ENCODE data around the gene DNAH11.
"Not testable (repeated sequence)": the region's sequence is repeated elsewhere in the genome, so short reads cannot be mapped to it uniquely, and the experiment has no call there.

DNAH11 gene

DNA sequence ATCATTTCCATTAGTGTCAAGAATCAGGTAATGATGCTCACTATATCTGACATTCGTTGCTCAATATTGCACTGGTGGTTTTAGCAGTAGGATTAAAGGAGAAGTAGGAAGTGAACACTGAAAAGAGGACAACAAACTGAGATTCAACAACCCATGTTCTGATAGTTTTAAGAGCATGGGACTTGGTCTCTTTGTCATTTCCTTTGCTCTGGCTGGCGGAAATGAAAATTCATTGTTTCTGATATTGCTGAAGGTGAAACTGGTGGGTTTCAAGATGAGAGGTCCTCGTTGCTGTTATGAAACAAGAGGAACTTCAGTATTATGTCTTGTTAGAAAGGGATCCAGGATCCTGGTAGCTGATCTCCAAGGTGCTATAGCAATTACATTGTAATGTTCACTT, 129.0 kb downstream of the DNAH11 start:
- no peak overlapping the region for H3K4me2 ChIP-seq (ENCODE audit: low read length)
- H3K27me3 ChIP-seq (ENCODE audit: control insufficient read depth, insufficient read depth, low read length) = no peaks in the 10 kb centered on the region
- H3K4me3 ChIP-seq (ENCODE audit: low read length) = no peak overlapping the region
- H3K9me3 ChIP-seq (replicated peaks; ENCODE audit: low read length) = no peaks in the 10 kb centered on the region
- H3K9ac ChIP-seq (ENCODE audit: low read depth, low read length) = no peak overlapping the region
- H3K36me3 ChIP-seq (ENCODE audit: insufficient read depth, low read length) = no peaks in the 10 kb centered on the region
- H3K4me1 ChIP-seq (ENCODE audit: control insufficient read depth, insufficient read depth, low read length) = no peaks in the 10 kb centered on the region

DNA sequence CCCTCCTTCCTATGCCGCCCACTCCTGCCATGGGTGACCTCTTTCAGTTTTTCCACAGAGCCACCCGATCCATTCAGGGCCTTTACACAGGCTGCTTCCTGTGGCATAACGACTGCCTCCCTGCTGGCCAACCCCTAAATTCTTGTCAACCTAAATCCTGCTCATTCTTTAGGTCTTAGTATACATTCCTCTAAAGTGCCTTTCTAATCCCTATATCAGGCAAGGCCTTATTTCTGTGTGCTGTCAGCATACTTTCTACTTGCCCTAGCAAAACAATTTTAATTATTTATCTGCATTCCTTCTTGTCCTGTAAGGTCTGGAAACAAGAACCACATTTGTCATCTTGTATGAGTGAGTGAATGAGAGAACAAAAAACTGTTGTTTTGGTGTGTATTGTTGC, 132.4 kb downstream of the DNAH11 start:
- H3K9me3 ChIP-seq (replicated peaks; ENCODE audit: low read length) = no peaks in the 10 kb centered on the region
- H3K36me3 ChIP-seq (ENCODE audit: insufficient read depth, low read length) = no peaks in the 10 kb centered on the region
- H3K4me1 ChIP-seq (ENCODE audit: control insufficient read depth, insufficient read depth, low read length) = no peaks in the 10 kb centered on the region
- H3K4me2 ChIP-seq (ENCODE audit: low read length) = no peak overlapping the region
- H3K4me3 ChIP-seq (ENCODE audit: low read length) = no peak overlapping the region
- H3K9ac ChIP-seq (ENCODE audit: low read depth, low read length) = no peak overlapping the region
- H3K27me3 ChIP-seq (ENCODE audit: control insufficient read depth, insufficient read depth, low read length) = no peaks in the 10 kb centered on the region

DNA sequence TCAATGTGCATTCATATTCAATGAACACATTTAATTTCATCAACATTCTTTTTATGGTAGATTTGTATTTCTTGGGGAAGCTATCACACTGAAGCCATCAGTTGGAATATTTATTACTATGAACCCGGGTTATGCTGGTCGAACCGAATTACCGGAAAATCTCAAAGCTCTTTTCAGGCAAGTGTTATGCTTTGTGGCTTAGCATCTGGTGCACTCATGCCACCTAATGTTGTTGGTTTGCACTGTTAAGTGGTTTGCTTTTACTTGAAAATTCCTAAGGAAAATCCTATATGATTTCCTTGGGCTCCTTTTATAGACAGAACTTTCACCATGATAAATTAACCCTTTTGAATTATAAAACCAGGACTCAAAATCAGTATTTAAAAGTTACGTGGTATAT, 147.9 kb downstream of the DNAH11 start:
- Histone ChIP-seq H3K9ac (ENCODE audit: low read depth, low read length) (no peak overlapping the region), H3K27me3 (ENCODE audit: control insufficient read depth, insufficient read depth, low read length) (no peaks in the 10 kb centered on the region), H3K4me2 (ENCODE audit: low read length) (no peak overlapping the region), H3K4me1 (ENCODE audit: control insufficient read depth, insufficient read depth, low read length) (no peaks in the 10 kb centered on the region), H3K9me3 (replicated peaks; ENCODE audit: low read length) (no peaks in the 10 kb centered on the region), H3K36me3 (ENCODE audit: insufficient read depth, low read length) (no peaks in the 10 kb centered on the region), H3K4me3 (ENCODE audit: low read length) (no peak overlapping the region)

DNA sequence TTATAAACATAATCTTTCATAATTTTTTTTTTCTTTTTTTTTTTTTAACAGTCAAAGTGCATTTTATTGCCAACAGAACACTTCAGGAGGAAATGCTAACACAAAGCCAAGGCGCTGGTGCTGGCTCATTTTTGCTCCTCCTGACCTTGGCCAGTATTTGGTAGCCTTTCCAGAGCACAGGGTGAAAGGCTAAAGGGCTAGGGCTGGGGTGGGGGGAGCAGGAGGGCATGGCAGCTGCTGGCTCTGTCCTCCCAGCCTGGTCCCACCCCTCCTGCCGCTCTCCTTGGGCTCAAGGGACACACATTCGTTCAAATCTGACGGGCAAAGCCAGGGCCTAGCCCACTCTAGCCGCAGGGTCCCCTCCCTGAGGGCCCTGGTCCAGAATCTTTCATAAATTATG, 148.3 kb downstream of the DNAH11 start:
- not testable (repeated sequence) for H3K4me1 ChIP-seq (ENCODE audit: control insufficient read depth, insufficient read depth, low read length); H3K27me3 ChIP-seq (ENCODE audit: control insufficient read depth, insufficient read depth, low read length); H3K4me2 ChIP-seq (ENCODE audit: low read length); H3K36me3 ChIP-seq (ENCODE audit: insufficient read depth, low read length); H3K4me3 ChIP-seq (ENCODE audit: low read length); H3K9ac ChIP-seq (ENCODE audit: low read depth, low read length); H3K9me3 ChIP-seq (replicated peaks; ENCODE audit: low read length)

DNA sequence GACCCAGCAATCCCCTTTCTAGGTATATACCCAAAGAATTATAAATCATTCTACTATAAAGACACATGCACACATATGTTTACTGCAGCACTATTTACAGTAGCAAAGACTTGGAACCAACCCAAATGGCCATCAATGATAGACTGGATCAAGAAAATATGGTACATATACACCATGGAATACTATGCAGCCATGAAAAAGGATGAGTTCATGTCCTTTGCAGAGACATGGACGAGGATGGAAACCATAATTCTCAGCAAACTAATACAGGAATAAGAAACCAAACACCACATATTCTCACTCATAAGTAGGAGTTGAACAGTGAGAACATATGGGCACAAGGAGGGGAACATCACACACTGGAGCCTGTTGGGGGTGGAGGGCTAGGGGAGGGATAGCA, 157.7 kb downstream of the DNAH11 start:
- not testable (repeated sequence) for H3K4me3 ChIP-seq (ENCODE audit: low read length); H3K9me3 ChIP-seq (replicated peaks; ENCODE audit: low read length); H3K36me3 ChIP-seq (ENCODE audit: insufficient read depth, low read length); H3K9ac ChIP-seq (ENCODE audit: low read depth, low read length); H3K4me2 ChIP-seq (ENCODE audit: low read length); H3K4me1 ChIP-seq (ENCODE audit: control insufficient read depth, insufficient read depth, low read length); H3K27me3 ChIP-seq (ENCODE audit: control insufficient read depth, insufficient read depth, low read length)

- Histone ChIP-seq H3K4me2 (ENCODE audit: low read length) (no peak overlapping the region), H3K9ac (ENCODE audit: low read depth, low read length) (no peak overlapping the region), H3K27me3 (ENCODE audit: control insufficient read depth, insufficient read depth, low read length) (no peaks in the 10 kb centered on the region), H3K36me3 (ENCODE audit: insufficient read depth, low read length) (no peaks in the 10 kb centered on the region), H3K4me1 (ENCODE audit: control insufficient read depth, insufficient read depth, low read length) (no peaks in the 10 kb centered on the region), H3K9me3 (replicated peaks; ENCODE audit: low read length) (no peaks in the 10 kb centered on the region), H3K4me3 (ENCODE audit: low read length) (no peak overlapping the region)
These were observed 159.5 kb downstream of the DNAH11 start for GRCh38 chr7:21702303-21702702.

DNA sequence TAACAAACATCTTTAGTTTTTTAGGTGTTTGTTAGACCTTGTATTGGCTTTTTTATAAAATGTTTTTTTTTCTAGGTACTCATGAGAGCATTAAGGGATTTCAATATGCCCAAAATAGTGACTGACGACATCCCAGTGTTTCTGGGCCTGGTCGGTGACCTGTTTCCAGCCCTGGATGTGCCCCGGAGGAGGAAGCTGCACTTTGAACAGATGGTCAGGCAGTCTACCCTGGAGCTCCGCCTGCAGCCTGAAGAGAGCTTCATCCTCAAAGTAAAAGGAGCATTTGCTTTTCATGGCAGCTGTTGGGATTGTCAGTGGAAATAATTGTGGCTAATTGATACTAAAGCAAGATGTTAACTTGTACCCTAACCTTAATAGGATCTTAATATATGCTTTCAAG, 161.5 kb downstream of the DNAH11 start:
- Histone ChIP-seq H3K4me2 (ENCODE audit: low read length) (no peak overlapping the region), H3K9me3 (replicated peaks; ENCODE audit: low read length) (no peaks in the 10 kb centered on the region), H3K4me3 (ENCODE audit: low read length) (no peak overlapping the region), H3K4me1 (ENCODE audit: control insufficient read depth, insufficient read depth, low read length) (no peaks in the 10 kb centered on the region), H3K36me3 (ENCODE audit: insufficient read depth, low read length) (no peaks in the 10 kb centered on the region), H3K9ac (ENCODE audit: low read depth, low read length) (no peak overlapping the region), H3K27me3 (ENCODE audit: control insufficient read depth, insufficient read depth, low read length) (no peaks in the 10 kb centered on the region)

- Histone ChIP-seq H3K27me3 (ENCODE audit: control insufficient read depth, insufficient read depth, low read length) (no peaks in the 10 kb centered on the region), H3K9me3 (replicated peaks; ENCODE audit: low read length) (no peaks in the 10 kb centered on the region), H3K4me2 (ENCODE audit: low read length) (no peak overlapping the region), H3K4me1 (ENCODE audit: control insufficient read depth, insufficient read depth, low read length) (no peaks in the 10 kb centered on the region), H3K9ac (ENCODE audit: low read depth, low read length) (no peak overlapping the region), H3K4me3 (ENCODE audit: low read length) (no peak overlapping the region), H3K36me3 (ENCODE audit: insufficient read depth, low read length) (no peaks in the 10 kb centered on the region)
These were observed 163.3 kb downstream of the DNAH11 start for GRCh38 chr7:21706131-21706530.

GRCh38 chr7:21707566-21707965, 164.7 kb downstream of the DNAH11 start:
- Histone ChIP-seq H3K9ac (ENCODE audit: low read depth, low read length) (no peak overlapping the region), H3K4me3 (ENCODE audit: low read length) (no peak overlapping the region), H3K36me3 (ENCODE audit: insufficient read depth, low read length) (no peaks in the 10 kb centered on the region), H3K4me2 (ENCODE audit: low read length) (no peak overlapping the region), H3K9me3 (replicated peaks; ENCODE audit: low read length) (no peaks in the 10 kb centered on the region), H3K4me1 (ENCODE audit: control insufficient read depth, insufficient read depth, low read length) (no peaks in the 10 kb centered on the region), H3K27me3 (ENCODE audit: control insufficient read depth, insufficient read depth, low read length) (no peaks in the 10 kb centered on the region)

- Histone ChIP-seq H3K4me2 (ENCODE audit: low read length) (no peak overlapping the region), H3K27me3 (ENCODE audit: control insufficient read depth, insufficient read depth, low read length) (no peaks in the 10 kb centered on the region), H3K4me1 (ENCODE audit: control insufficient read depth, insufficient read depth, low read length) (no peaks in the 10 kb centered on the region), H3K36me3 (ENCODE audit: insufficient read depth, low read length) (no peaks in the 10 kb centered on the region), H3K9me3 (replicated peaks; ENCODE audit: low read length) (no peaks in the 10 kb centered on the region), H3K9ac (ENCODE audit: low read depth, low read length) (no peak overlapping the region), H3K4me3 (ENCODE audit: low read length) (no peak overlapping the region)
These were observed 165.3 kb downstream of the DNAH11 start for GRCh38 chr7:21708096-21708495.

GRCh38 chr7:21717323-21717722, 174.5 kb downstream of the DNAH11 start:
- Histone ChIP-seq H3K4me2 (ENCODE audit: low read length) (no peak overlapping the region), H3K9me3 (replicated peaks; ENCODE audit: low read length) (no peaks in the 10 kb centered on the region), H3K36me3 (ENCODE audit: insufficient read depth, low read length) (no peaks in the 10 kb centered on the region), H3K4me1 (ENCODE audit: control insufficient read depth, insufficient read depth, low read length) (no peaks in the 10 kb centered on the region), H3K27me3 (ENCODE audit: control insufficient read depth, insufficient read depth, low read length) (no peaks in the 10 kb centered on the region), H3K9ac (ENCODE audit: low read depth, low read length) (no peak overlapping the region), H3K4me3 (ENCODE audit: low read length) (no peak overlapping the region)

GRCh38 chr7:21718391-21718790, 175.6 kb downstream of the DNAH11 start:
- Histone ChIP-seq H3K4me3 (ENCODE audit: low read length) (no peak overlapping the region), H3K4me1 (ENCODE audit: control insufficient read depth, insufficient read depth, low read length) (no peaks in the 10 kb centered on the region), H3K9ac (ENCODE audit: low read depth, low read length) (no peak overlapping the region), H3K9me3 (replicated peaks; ENCODE audit: low read length) (no peaks in the 10 kb centered on the region), H3K36me3 (ENCODE audit: insufficient read depth, low read length) (no peaks in the 10 kb centered on the region), H3K4me2 (ENCODE audit: low read length) (no peak overlapping the region), H3K27me3 (ENCODE audit: control insufficient read depth, insufficient read depth, low read length) (no peaks in the 10 kb centered on the region)

DNA sequence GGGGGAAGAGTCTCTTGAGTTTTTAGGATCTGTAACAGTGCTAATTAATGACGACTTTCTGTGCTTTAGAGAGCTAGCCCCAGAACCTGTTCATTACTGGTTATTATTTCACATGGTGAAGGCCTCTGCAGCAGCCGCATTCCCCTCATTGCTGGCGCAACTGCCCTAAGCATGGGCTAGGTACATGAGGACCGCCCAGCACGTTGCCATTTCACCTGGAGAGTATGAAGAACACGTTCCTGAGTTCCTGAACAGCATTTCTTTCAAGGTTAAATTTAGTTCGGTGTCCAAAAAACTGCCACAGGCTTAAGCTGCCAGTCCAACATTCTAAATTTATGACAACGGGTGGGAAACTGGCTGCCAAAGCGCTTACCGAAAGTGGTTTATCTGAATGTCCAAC, 177.0 kb downstream of the DNAH11 start:
- Histone ChIP-seq H3K4me2 (ENCODE audit: low read length) (no peak overlapping the region), H3K4me3 (ENCODE audit: low read length) (no peak overlapping the region), H3K9me3 (replicated peaks; ENCODE audit: low read length) (no peaks in the 10 kb centered on the region), H3K27me3 (ENCODE audit: control insufficient read depth, insufficient read depth, low read length) (no peaks in the 10 kb centered on the region), H3K4me1 (ENCODE audit: control insufficient read depth, insufficient read depth, low read length) (no peaks in the 10 kb centered on the region), H3K9ac (ENCODE audit: low read depth, low read length) (no peak overlapping the region), H3K36me3 (ENCODE audit: insufficient read depth, low read length) (no peaks in the 10 kb centered on the region)
